Dermis blood vessel endothelial cell (primary cell): Measurements from ENCODE around the gene TMEM231. TPM values are rescaled to one million over a fixed set of nuclear protein-coding genes. Genes with fewer than 3 reads are reported as not detected.

Source experiments
- total RNA-seq: library from RNA; depleted of rRNA; stranded (reverse); fragments of >200 nt; gene quantifications from 2 replicates; pipeline ENCODE4 v1.2.3, GENCODE V29; 2014

The TMEM231 gene
- total RNA-seq, 1 donor from 2014 or later, result 8.0 TPM

Other genes with a start within 250 kb of the TMEM231 start
- 71.6 and 82.4 TPM in 2 replicates for gene CFDP1, start 122.7 kb downstream of the TMEM231 start, total RNA-seq
- 36.2 and 56.2 TPM in 2 replicates for gene TMEM170A, start 91.6 kb downstream of the TMEM231 start, total RNA-seq
- gene CHST6, start 60.8 kb downstream of the TMEM231 start, total RNA-seq, result 1.2 and 1.9 TPM in 2 replicates
- gene CHST5, start 20.1 kb downstream of the TMEM231 start, total RNA-seq, result not detected in 2 replicates
- gene GABARAPL2, start 10.1 kb upstream of the TMEM231 start, total RNA-seq, result 89.5 and 91.2 TPM in 2 replicates
- gene ADAT1, start 67.0 kb upstream of the TMEM231 start, total RNA-seq, result 99.0 and 104 TPM in 2 replicates
- gene KARS1, start 91.4 kb upstream of the TMEM231 start, total RNA-seq, result 184 and 218 TPM in 2 replicates
- 54.4 and 66.4 TPM in 2 replicates for gene TERF2IP, start 91.5 kb upstream of the TMEM231 start, total RNA-seq
- not detected in 2 replicates for gene CPHXL2, start 120.8 kb upstream of the TMEM231 start, total RNA-seq
- gene DUXB, start 145.2 kb upstream of the TMEM231 start, total RNA-seq, result not detected in 2 replicates
- not detected in 2 replicates for gene CPHXL, start 170.2 kb upstream of the TMEM231 start, total RNA-seq